ENCODE data around the gene AKR1C4.

Gene AKR1C4

DNA sequence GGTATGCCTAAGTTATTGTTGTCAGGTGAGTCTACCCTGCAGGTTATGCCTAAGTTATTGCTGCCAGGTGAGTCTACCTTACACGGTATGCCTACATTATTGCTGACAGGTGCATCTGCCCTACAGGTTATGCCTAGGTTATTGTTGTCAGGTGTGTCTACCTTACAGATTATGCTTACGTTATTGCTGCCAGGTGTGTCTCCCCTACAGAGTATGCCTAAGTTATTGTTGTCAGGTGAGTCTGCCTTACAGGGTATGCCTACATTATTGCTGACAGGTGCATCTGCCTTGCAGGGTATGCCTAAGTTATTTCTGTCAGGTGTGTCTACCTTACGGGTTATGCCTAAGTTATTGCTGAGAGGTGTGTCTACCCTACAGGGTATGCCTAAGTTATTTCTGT, 64.2 kb downstream of the AKR1C4 start:
- intact Hi-C loops (cut with DNase I): no loop called here
- DNase-seq: no peak

DNA sequence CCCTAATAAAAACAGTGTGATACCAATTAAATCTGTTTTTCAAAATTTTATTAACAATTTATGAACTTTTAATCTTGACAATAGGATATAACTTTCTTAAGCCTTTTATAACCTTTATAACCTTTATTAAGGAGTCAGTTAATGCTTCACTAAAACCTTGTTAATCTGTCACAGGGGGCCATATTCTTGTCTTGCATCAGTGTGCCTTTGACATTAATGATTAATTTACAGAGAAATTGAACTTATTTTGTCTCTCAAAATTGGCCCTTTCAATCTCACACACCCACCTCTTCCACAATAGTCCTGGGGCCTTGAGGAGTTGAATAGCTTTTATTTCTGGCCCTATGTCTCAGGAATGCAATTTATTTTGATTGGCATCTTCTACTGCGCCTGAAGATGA, 68.5 kb downstream of the AKR1C4 start:
- DNase-seq: no peak
- intact Hi-C loops (cut with DNase I): no loop called here

DNA sequence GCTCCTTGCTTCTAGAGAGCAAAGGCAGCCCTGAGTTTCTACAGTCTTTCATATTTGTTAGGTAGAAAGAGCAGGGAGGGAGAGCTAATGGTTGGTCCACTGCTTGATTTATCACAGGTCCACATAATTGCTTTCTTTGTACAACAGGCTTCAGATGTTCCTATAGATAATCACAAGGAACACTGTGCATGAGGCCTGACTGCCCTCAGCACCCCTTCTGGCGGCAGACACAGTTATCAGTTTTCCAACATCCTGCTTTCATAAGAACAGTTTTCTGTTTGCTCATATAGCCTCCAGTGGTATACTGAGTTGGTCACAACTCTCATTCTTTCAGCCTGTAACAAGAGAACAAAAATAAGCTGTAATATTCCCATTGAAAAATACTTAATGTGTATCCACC, 69.7 kb downstream of the AKR1C4 start:
- intact Hi-C loops (cut with DNase I): no loop called here
- no peak for DNase-seq

DNA sequence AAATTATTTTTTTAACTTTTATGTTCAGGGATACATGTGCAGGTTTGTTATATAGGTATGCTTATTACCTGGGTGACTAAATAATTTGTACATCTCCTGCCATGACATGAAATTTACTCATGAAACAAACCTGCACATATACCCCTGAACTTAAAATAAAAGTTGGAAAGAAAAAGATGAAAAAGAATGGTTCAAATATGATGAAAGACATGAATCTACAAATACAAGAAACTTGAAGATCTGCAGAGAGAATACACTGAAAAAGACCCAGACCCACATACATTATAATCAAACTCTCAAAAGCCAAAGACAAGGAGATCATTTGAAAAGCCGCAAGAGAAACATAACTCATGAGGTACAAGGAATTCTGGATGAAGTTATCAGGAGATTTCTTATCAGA, 70.2 kb downstream of the AKR1C4 start:
- DNase-seq: no peak
- intact Hi-C loops (cut with DNase I): no loop called here

DNA sequence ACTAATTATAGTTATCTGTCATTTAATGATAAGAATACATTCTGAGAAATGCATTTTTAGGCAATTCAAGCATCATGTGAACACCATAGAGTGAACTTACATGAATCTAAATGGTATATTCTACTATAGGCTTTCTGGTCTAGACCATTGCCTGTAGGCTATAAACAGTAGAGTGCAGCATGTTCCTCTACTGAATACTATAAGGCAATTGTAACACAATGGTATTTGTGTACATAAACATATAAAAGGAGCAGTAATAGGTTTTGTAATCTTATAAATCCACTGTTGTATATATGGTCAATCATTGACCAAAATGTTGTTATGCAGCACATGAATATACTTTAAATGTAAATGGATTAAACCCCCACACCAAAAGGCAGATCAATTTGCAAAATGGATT, 71.6 kb downstream of the AKR1C4 start:
- intact Hi-C loops (cut with DNase I): no loop called here
- DNase-seq: no peak

Data from posterior cingulate gyrus (tissue), 11 donors.